Amniotic epithelial cell (primary cell): ENCODE data around the gene N4BP2.

ENCODE experiments used
- DNase-seq: peaks from one replicate; pipeline ENCODE4 v3.0.0-alpha.2; 2010; ENCODE audit warnings: low read depth

N4BP2 gene

DNA sequence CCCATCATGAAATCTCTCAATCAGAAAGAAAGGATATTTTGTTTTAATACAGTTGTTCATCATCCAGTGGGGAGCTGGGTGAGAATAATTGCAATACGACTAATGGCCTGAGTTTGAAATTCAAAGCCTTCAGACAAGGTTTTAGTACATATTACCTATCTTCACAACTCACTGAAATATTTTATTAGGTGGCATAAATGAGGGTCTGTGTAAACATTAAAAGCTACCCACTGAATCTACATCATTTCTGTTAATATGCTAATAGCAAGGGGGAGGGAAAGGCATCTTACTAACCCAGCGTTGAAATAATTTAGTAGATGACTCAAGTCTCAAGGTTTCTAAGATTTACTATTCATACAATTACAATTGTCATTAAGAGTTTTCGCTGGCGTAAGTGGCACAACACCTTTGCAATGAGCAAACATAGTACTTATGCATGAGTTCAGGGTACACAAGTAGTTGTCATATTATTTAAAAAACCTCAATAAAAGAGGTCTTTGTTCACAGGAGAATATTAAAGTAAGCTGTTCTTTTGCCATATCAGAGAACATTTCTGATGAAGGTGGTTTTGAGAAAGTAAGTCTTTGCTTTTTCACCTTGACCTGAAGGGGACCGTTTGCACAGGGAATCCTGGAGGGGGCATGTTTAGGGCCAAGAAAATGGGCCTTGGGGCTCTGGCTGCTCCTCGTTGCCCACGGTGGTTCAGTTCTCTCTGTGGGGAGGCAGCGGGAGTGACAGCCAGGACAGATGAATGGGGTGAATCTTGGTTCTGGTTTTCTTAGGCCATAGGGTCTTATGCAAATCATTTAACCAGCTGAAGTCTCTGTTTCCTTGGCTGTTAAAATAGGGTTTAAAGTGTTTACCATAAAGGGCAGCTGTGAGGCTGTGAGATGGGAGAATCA is 135.7 kb downstream of the N4BP2 start:
- DNase-seq = no peak

DNA sequence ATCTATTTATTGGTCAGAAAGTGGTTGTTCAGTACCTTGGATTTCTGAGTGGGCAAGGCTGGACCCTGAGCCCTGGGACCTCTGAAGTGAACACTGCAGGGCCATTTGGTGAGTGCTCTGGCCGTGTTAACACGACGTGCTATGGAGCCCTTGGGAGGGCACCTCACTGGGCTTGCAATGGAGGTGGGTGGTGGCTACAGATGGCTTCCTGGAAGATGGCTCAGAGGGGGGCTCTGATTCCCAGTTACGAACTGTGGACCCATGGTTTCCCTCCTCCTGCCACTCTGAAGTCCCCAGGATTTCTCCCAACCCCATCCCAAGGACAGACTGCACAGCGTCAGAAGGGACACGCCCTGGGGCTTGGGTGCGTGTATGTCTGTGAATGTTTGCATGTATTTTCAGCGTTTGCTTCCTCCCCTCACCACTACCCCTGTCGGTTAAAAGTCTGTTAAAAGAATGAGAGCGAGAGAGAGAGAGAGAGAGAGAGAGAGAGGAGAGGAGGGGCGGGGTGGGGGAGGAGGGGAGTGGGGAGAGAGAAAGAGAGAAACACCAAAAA is 136.4 kb downstream of the N4BP2 start:
- no peak for DNase-seq

DNA sequence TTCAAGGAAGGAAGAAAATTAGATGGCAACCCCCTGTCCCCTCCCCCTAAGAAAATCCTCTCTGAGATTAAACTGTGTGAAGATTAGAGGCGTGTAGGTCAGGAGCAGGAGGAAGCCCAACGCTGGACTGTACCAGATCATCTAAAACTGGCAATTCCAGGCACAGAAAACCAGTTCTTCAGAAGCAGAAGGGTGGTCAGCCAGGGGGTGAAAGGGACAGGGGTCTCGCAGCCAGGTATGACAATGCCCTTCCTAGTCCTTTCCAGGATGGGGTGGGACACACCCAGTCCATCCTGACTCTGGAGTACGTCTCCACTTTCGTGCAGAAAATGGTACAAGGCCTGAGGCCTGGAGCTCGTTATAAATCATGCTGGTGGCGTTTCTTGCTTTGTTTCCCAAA is 136.9 kb downstream of the N4BP2 start:
- DNase-seq = no peak

DNA sequence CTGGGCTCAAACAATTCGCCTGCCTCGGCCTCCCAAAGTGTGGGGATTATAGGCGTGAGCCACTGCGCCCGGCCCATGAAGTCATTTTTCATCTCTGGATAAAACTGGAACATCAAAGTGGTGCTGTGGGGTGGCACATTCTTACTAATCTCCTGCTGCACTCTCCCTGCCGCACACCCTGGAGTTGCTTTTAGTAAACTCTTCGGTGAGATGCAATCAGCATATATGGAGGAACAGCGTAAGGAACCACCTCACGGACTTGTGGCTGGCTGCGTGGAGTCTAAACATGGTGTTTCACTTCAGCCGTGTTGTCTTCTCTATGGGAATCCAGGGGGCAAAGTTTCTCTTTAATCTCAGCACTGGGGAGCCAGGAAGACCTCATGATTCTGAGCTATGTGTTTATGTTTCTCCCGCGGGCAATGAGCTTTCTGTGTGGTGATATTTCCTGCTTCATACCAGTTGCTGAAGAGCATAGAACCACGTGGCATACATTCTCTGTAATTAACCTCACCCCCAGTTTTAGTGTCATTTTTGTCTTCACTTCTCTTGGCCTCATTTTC is 138.0 kb downstream of the N4BP2 start:
- peak; percentile 81 for DNase-seq

DNA sequence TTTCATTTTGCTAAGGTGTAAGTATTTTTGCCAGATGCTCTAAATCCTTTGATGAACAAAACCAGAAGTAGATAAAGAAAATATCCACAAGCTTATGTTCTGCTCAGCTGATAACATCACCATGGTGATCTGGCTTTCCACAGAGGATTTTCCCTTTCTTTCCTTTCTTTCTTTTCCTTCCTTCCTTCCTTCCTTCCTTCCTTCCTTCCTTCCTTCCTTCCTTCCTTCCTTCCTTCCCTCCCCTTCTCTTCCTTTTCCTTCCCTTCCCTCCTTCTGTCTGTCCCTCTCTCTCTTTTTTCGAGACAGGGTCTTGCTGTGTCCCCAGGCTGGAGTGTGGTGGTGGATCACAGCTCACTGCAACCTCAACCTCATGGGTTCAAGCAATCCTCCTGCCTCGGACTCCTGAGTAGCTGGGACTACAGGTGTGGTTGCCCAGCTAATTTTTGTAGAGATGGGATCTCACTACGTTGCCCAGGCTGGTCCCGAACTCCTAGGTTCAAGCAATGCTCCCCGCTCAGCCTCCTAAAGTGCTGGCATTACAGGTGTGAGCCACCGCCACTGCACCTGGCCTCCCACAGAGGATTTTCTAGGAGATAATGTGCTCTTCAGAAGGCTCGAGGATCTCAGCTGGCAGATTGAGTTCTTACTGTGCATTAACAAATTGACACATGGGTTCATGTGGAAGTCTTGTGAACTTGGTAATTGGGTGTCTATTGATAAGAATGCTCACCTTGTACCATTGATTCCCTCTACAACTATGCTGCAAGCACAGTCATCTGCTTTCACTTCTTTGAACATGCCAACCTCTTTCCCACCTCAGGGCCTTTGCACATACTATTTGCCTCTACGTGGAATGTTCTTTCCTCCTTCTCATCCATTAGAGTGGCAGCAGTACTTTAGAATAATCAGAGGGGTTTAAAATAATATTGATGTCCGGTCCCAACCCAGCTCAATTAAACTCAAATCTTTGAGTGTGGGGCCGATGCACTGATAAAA is 138.8 kb downstream of the N4BP2 start:
- no peak for DNase-seq

DNA sequence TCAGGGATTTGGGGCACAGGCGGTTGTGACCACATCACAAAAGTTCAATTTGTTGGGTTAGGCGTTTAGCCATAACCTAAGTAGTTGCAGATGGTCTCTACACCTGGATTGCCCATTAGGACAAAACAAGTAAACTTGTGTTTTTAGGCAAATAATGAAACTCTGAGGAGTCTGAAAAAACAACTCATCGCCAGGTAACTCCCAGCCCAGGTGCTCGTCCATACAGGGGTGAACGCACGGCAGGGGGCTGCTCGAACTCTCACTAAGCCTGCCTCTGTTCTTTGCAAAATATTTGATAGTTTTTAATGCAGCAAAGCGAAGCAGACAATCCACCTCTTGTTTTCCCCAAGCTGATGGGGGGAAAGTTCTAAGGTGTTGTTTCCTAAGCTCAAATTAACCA is 139.6 kb downstream of the N4BP2 start:
- no peak for DNase-seq

DNA sequence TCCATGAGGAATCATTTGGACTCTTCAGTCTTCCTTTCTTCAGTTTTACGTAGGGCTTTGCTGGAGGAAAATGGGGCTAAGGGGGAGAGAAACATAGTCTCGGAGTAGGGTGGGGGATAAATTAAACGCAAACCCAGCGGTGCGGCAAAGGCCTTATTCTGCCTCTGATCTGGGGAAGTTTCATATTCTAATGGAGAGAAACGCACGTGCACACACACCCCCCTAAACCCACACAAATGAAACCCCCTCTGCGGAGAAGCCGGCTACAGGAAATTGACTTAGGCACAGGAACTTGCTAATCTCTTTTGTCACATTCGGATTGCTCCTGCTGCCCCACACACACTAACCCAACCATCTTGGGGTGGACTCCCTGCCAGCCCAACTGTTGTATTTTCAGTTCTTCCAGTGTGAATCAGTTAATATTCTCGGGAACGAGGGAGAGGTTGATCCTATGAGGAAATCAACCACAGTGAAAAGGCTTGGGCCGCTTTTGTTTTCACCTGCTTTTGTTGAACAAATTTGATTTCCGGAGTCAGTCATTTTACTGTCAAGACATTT is 140.2 kb downstream of the N4BP2 start, which contains the start of gene RHOH:
Gene RHOH (plus strand): TSS at position 308 of the 558 bp plus-strand sequence. CDS start 46,356 bp downstream, outside the sequence.
- no peak for DNase-seq

DNA sequence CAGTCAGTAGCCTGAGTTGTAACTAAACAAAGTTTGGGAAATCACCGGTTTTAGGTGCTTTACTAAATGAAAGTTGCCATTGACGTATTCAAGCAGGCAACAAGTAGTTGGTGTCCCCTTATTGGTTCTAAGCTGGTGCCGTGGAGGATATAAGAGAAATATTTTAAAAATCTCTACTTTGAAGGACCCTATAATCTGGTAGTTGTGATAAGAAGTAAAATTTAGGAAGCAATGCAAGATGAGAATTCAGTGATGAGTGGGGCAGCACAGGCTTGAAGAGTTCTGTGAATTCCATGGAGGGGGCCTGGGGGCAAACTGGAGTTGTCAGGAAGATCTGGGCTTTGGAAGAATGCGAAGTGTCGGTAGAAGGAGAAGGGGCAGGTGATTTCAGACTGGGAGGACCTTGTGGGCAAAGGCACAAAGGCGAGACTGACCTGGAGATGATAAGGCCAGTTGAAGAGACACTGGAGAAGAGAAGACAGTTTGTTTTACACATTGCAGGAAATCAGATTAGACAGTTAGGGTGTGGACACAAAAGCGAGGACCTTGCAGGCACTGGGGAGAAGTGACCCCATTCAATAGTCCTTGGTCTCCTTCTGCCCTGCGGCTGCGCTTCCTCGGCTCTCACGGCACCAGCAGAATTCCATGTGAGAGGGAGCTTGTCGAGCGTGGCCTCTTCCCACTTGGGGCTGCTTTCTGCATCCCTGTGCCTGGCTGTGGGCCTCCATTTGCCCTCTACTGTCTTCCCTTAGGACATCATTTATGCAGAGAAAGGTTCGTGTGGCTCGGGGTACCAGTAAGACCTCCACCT is 141.4 kb downstream of the N4BP2 start:
- no peak for DNase-seq

DNA sequence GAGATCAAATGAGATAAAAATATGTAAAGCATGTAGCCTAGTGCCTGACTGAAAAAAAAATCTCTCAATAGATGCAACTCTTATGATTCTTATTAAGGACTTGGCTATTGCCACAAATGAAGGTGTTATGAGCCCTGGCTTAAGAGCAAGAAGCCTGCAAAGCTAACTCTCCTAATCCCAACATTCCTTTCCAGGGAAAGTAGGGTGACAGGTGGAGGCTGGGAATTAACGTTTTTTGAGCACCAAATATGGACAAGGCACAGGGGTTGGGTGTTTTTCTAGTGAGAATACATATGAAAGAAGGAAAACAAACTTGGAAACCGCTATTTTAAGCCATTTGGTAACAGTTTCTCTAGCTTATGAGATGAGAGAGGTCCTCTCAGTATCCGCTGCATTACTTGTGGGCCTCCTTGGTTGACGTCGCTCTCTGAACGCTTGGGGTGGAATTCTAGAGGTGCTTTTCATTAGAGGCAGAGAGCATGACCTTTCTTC is 142.6 kb downstream of the N4BP2 start:
- DNase-seq = no peak

DNA sequence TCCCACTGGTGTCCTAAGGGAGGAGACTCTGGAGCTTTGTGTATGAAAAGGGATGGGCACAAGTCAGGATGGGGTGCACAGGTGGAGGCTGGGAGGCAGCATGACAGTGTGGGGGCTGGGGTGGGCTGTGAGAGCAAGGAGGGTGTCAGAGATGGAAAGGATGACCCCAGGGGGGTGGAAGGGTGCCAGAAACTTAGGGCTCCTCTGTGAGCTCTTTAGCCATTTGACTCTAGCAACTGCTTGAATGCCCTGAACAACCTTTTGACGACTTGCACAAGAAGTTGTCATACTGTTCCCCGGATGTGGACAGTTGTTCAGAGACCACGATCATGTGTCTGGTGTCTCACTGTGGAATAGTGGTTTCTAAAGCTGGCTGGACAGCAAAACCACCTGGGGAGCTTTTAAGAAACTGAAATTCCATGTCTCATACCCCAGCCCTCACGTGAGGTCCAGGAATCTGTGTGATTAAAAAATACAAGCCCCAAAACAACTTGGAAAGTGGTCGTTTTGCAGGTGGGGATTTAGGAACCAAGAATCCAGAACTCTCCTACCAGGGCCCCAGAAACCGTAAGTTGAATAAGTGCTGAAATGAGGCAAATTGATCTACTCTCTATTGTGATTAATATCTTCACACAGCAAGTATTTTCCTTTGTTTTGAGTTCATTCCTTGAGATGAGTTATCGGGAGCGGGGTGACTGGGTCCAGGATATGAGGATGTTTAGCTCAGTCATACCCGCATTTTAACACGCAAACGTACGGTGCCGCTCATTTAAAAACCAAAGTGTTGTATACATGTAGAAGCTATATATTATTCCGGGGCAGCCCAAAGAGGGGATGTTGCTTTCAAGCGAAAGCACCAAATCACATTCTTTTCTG is 143.6 kb downstream of the N4BP2 start:
- DNase-seq = peak; percentile 33

DNA sequence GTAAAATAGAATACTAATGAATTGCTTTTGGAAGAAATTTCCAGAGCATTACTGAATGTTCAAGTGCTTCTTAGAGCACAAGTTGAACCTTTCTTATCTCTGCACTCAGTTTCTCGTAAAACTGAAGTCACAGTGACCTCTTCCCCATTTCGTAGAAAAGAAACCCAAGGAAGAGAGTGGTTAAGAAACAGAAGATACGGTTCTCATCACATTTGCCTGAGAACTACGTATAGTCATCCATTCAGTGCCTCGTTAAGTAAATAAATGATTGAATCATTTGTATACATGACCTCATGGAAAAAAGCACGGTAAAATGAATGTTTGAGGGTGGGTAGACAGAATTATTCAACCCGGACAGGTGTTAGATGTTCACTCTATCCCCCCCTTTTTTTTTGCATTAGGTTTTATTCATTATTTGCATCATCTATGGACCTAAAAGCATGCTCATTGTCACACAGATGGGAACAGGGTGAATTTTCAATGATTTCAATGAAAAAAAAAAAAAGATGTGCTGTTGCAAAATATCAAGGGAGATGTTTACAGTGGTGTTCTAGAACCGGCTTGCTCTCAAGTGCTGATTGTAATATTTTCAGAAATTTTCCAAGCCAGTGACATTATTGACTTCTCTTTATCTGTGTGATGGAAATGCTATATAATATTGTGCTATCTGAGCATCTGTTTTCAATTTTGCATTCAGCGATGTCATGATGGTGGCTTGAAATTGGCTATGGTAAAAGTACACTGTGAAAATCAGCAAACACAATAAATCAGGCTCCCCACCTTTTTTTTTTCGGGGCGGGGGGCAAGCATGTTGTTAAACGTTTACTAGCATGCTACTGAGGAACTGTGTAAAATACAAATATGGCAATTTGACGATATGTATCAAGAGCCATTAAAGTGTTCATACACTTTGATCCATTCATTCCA is 144.5 kb downstream of the N4BP2 start:
- DNase-seq = no peak

DNA sequence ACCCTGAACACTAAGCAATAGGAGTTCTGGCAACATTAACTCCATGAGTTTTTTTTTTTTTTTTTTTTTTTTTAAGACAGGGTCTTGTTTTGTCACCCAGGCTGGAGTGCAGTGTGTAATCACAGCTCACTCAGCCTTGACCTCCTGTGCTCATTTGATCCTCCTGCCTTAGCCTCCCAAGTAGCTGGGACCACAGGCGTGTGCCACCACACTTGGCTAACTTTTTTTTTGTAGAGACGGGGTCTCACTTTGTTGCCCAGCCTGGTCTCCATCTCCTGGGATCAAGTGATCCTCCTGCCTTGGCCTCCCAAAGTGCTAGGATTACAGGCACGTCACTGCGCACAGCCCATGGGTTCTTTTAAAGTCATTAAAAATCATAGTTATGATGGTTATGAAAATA is 145.2 kb downstream of the N4BP2 start:
- no peak for DNase-seq

DNA sequence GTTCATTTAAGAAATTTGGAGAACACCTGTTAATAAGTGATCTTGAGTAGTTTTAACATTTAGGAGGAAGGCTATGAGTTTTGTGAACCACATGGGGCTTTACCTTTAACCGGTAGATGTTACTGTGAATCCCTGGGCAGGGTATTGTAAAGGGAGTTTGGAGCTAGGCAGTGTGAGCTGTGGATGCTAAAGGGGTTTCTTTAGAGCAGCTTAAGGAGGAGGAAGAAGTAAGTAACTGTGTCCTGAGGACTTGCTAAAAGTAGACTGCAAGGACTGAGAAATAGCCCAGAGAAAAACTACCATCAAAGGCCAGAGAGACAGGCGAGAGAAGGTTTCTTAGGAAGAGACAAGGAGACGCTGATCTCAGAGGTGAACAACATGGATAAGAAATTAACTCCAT is 145.8 kb downstream of the N4BP2 start:
- DNase-seq = no peak

DNA sequence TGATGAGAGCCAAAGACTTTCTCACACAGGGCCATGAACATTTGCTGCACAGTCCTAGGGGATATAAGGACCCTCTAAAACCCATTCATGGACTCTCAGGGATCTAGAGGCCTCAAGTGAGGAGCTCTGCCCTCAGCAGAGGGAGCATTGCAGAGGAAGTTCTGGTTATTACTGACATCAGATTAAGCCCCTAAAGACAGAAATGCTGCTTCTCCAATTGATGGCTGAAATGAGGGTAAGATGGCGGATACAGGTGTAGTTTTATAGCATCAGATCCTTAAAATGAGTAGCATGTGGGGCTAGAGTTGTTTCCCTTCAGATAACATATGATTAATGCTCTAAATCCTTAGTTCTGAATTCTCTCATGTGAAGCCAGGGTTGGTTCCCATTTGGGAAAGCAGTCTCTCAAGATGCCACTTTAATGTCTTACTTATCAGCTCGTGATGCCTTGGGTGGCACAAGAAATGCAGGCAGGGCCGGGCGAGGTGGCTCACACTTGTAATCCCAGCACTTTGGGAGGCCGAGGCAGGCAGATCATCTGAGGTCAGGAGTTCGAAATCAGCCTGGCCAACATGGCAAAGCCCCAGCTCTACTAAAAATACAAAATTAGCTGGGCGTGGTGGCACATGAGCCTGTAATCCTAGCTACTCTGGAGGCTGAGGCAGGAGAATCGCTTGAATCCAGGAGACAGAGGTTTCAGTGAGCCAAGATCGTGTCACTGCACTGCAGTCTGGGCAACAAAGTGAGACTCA is 148.0 kb downstream of the N4BP2 start:
- DNase-seq = no peak

DNA sequence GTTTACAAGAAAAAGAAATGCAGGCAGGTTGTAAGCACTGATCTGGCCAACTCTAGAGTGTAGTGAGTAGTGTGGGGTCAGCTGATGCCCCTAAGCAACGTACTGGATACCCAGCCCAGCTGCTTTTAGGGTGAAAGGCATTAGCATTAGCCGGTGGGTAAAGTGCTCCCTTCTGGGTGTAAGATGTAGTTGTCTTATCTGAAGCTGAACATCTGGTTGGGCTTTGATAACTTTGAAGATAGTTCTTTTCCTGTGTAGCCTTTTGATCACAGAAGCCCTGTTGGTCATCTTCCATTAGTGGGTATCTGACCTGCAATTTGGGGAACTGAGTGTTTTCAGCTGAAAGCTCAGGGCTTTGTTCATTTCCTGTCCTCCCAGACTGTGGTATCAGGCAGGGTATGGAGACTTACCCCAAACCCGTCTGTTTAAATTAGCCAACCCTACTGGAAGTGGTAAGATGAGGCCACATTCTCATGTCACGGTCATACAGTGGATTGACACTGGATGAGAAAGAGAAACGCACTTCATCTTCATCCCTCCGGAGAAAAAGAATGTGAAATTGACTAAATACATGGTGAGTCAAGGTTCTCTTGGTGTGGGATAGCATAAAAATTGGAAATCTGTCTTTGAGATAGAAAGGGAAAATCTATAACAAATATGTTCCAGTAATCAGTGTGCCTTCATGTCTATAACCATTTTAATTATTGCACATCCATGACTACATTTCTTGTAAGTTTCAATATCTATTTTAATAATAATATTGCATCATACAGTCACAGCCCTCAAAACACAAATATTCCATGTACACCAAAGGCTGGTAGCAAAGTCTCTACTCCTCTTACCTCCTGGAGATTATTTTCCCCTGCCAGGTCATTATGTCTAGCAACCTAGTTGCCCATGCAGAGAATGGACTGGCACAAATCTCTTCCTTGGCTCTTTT is 148.9 kb downstream of the N4BP2 start:
- DNase-seq = no peak

DNA sequence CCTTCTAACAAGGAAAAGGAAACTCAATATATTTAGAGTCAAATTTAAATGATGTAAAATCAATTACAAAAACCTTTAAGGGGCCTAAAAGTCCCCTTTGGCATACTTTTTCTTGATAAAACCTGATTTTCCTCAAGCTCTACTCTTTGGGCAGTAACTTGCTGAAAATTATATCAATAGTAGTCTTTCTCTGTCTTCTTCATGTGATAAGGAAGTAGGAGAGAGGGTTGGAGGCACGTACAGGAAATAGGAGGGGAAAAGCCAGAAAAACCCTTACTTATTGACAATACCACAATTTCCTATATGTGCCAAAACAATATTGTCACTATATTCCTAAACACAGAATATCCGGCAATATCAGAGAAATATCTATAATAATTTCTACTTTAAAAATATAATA is 149.8 kb downstream of the N4BP2 start:
- DNase-seq = no peak
